ENCODE results near the gene SYK. TPM values are rescaled to one million over a fixed set of nuclear protein-coding genes. Genes with fewer than 3 reads are reported as not detected.

The SYK gene
- total RNA-seq, 3 donors from 2014 or later (not counting 1 experiment from before 2014, with no cell fraction given): 75.5 to 104 (median 78.0) TPM

- no peak overlapping the region for H3K27ac ChIP-seq (ENCODE audit: low read length)
- H3K4me1 ChIP-seq (ENCODE audit: control insufficient read depth, insufficient read depth, low read length): peaks cover 16% of the 10 kb centered on the region
- H3K27me3 ChIP-seq (ENCODE audit: control insufficient read depth, insufficient read depth, low read length): no peaks in the 10 kb centered on the region
- 89% methylated on average over 10 of the region's 10 CpGs for WGBS (ENCODE audit: insufficient coverage)
- H3K9me3 ChIP-seq (ENCODE audit: control insufficient read depth, insufficient read depth, low read length): no peaks in the 10 kb centered on the region
- ATAC-seq (no peak), DNase-seq (no peak)
- H3K27me3 Mint-ChIP-seq (ENCODE audit: low read depth in 2 of 2): no peaks in the 10 kb centered on the region
- H3K36me3 ChIP-seq (ENCODE audit: control insufficient read depth, insufficient read depth, low read length): peaks cover 19% of the 10 kb centered on the region
- intact Hi-C loops (cut with micrococcal nuclease): no loop called here
- peaks cover 30 to 36% of the 10 kb centered on the region in 2 donors for H3K4me1 Mint-ChIP-seq
- no peaks in the 10 kb centered on the region for H3K9me3 Mint-ChIP-seq
- H3K4me3 Mint-ChIP-seq: no peak overlapping the region
- no peak overlapping the region for H3K4me3 ChIP-seq (ENCODE audit: low read length)
- H3K27ac Mint-ChIP-seq: no peak overlapping the region
- peaks cover 24% of the 10 kb centered on the region for H3K36me3 Mint-ChIP-seq
- TF ChIP-seq CTCF (IDR thresholded peaks at IDR 0.05): no peak
These were observed 52.3 kb downstream of the SYK start for GRCh38 chr9:90853945-90854344.

GRCh38 chr9:90854637-90855175 is 53.1 kb downstream of the SYK start:
- DNase-seq (no peak), ATAC-seq (no peak)
- Histone ChIP-seq H3K27ac (ENCODE audit: low read length) (no peak overlapping the region), H3K36me3 (ENCODE audit: control insufficient read depth, insufficient read depth, low read length) (peaks cover 12% of the 10 kb centered on the region), H3K27me3 (ENCODE audit: control insufficient read depth, insufficient read depth, low read length) (no peaks in the 10 kb centered on the region), H3K4me3 (ENCODE audit: low read length) (no peak overlapping the region), H3K9me3 (ENCODE audit: control insufficient read depth, insufficient read depth, low read length) (no peaks in the 10 kb centered on the region), H3K4me1 (ENCODE audit: control insufficient read depth, insufficient read depth, low read length) (peaks cover 24% of the 10 kb centered on the region)
- intact Hi-C loops (cut with micrococcal nuclease): no loop called here
- Mint-ChIP-seq H3K36me3 (peaks cover 24% of the 10 kb centered on the region), H3K4me3 (no peak overlapping the region), H3K4me1 (peaks cover 37 to 44% of the 10 kb centered on the region in 2 donors), H3K9me3 (no peaks in the 10 kb centered on the region), H3K27ac (no peak overlapping the region), H3K27me3 (ENCODE audit: low read depth in 2 of 2) (no peaks in the 10 kb centered on the region)
- 86% methylated on average over 5 of the region's 8 CpGs for WGBS (ENCODE audit: insufficient coverage)
- TF ChIP-seq CTCF (IDR thresholded peaks at IDR 0.05): no peak

GRCh38 chr9:90855208-90855902 is 53.7 kb downstream of the SYK start:
- H3K36me3 ChIP-seq (ENCODE audit: control insufficient read depth, insufficient read depth, low read length): peaks cover 10% of the 10 kb centered on the region

More at GRCh38 chr9:90855208-90855902, 53.7 kb downstream of the SYK start:
- no peaks in the 10 kb centered on the region for H3K27me3 Mint-ChIP-seq (ENCODE audit: low read depth in 2 of 2)
- no peak for TF ChIP-seq CTCF (IDR thresholded peaks at IDR 0.05)
- H3K4me1 Mint-ChIP-seq: peaks cover 44 to 50% of the 10 kb centered on the region in 2 donors
- ATAC-seq (no peak), DNase-seq (no peak)
- H3K4me3 Mint-ChIP-seq: no peak overlapping the region
- peaks cover 24% of the 10 kb centered on the region for H3K36me3 Mint-ChIP-seq
- H3K27ac Mint-ChIP-seq: no peak overlapping the region
- H3K27me3 ChIP-seq (ENCODE audit: control insufficient read depth, insufficient read depth, low read length): no peaks in the 10 kb centered on the region
- H3K9me3 Mint-ChIP-seq: no peaks in the 10 kb centered on the region
- H3K4me1 ChIP-seq (ENCODE audit: control insufficient read depth, insufficient read depth, low read length): peaks cover 28% of the 10 kb centered on the region
- no peak overlapping the region for H3K27ac ChIP-seq (ENCODE audit: low read length)
- H3K4me3 ChIP-seq (ENCODE audit: low read length): no peak overlapping the region
- intact Hi-C loops (cut with micrococcal nuclease): no loop called here
- WGBS (ENCODE audit: insufficient coverage): 92% methylated on average over 5 of the region's 5 CpGs
- no peaks in the 10 kb centered on the region for H3K9me3 ChIP-seq (ENCODE audit: control insufficient read depth, insufficient read depth, low read length)

All from natural killer cell (primary cell).